Measurements from ENCODE around the gene TUBA4B.
"Not testable (repeated sequence)": the region's sequence is repeated elsewhere in the genome, so short reads cannot be mapped to it uniquely, and the experiment has no call there.

The TUBA4B gene

GRCh38 chr2:219294356-219295351 is 41.6 kb downstream of the TUBA4B start:
- peak; percentile 88 for DNase-seq

DNA sequence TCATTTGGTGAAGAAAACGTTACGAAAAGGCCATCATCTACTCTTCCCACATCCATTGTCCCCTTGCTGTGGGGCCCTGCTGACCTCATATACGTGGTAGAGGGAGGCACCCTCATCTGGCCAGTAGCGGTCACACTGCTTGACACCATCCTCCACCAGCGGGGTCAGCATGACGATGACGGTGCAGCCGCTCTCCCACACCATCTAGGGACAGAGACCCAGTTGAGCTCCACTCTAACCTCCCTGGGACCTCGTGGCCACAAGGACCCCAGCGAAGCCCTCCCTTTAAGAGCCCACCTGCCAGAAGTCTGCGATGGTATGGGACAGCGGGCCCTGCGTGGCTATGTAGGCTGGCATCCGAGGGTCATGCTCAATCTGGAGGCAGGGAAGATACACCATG is 43.1 kb downstream of the TUBA4B start:
- no peak for DNase-seq

DNA sequence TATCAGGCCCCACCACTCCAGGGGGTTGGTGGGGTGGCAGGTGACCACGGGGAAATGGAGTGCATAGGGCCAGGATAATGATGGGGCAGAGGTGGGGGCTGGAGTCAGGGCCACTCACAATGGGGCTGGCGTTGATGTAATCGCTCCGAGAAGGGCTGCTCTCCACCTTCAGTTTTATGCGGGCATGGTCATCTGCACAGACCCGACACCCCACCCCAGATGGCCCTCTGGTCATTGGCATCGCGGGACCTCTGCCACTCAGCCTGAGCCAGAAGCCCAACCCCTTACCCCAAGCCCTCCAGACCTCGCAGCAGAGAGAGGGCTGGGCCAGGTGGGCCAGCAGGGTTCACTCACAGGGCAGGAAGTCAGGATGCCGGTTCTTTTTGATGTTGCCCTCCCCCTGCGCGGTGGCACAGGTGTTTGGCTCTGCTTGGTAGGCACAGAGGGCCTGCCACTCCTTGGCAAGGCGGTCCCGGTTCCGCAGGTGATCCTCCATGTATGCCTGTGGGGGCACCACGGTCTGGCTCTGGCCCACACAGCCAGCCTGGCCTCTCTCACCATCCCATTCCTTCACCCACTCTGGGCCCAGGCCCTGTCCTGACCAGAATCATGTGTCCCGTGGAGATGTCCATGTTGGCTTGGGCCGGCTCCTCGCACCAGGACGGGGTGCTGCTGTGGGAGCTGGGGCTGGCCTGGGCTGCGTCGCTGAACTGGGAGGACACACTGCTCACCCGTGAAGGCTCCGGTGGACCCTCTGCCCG is 43.8 kb downstream of the TUBA4B start:
- DNase-seq = no peak

DNA sequence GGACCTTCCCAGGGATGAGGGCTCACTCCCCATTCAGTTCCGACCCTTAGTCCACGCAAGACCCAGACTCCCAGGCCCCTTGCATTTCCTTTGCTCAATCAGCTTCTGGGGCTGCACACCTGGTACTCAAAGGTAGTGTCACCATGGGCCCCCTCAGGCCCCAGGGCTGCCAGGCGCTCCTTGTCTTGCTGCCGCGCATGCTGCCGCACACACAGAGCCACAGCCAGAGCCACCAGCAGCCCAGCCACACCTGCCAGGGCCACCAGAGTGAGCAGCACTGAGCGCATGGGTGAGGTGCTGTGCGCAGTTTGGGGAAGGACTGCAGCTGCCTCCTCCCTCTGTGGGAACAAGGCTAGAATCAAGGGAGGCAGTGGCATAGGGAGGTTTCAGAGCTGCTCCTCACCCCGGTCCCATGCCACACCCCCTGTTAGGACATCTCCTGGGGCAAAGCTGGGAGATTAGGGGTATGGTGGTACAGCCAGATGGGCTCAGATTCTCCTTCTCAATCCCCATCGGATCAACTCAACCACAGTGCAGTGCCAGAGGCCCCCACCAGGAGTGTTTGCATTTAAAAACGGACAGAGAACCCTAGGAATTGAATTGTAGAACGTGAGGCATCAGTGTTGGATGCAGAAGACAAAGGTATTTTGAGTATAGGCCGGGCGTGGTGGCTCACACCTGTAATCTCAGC is 44.9 kb downstream of the TUBA4B start:
- DNase-seq = no peak

DNA sequence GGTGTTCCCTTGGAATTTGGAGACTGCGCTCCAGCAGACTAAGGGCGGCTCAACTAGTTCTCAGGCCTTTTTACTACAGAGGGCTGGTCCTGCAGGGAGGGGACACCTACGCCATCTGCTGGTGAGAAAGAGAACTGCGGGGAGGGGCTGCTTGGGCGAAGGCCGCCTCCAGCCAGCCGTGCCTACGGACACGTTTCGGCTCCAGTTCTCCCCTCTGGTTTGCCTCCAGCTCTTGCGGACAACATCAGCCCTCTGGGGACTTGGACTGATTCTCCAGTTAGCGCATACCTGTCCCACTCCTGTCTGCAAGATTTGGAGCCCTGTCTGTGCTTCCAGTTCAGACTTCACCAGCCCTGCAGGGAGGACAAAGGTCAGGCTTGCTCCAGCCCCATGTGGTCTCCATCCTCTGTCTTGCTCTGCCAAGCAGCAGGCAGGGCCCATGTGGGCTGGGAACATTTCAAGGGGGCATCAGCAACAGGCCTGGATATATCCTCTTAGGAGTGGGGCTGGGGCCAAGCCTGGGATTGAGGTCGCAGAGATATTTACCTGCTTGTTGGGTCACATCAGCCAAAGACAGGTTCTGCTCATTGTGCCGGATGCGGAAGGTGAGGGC is 45.8 kb downstream of the TUBA4B start:
- peak; percentile 89 for DNase-seq

DNA sequence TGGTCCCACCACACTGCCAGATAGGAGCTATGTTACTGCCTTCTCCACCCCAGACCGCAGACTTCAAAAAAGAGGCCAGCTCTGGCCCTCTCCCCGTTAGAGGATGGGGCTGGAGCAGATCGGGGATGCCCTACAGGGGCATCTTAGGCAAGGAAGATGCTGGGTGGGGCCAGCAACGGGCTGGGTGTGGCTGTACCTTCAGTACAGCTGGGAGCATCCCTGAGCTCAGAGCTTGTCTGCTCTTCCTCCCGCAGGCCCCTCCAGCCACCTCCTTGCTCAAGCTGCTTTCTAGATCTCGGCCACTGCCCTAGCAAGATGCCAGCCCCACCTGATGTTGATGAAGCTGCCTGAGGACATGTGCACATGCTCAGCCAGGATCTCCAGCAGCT is 46.3 kb downstream of the TUBA4B start:
- DNase-seq = no peak

GRCh38 chr2:219300022-219300421 is 47.0 kb downstream of the TUBA4B start:
- no peak for DNase-seq

DNA sequence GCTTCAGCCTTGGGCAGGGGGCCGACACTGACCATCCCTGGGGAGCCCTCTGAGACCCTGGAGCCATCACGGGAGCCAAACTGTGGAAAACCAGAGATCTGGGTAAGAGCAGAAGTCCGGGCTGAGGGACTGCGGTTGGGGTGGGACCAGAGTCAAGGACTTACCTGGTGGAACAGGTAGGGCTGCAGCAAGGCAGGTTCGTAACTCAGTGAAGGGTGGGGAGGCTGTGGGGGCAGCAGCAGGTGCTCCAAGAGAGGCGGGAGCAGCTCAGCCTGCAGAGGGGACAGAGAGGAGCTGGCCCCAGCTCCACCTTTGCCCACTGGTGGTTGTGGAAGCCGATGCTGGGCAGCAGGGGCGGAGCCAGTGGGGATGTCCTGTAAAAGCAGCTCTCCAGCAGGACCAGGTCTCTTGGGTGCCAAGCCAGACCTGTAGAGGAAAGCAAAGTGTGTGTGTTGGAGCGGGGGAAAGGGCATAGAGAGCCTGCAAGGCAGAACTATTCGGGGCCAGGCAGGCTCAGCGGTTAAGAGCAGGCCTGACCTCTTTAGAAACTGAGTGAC is 49.4 kb downstream of the TUBA4B start:
- no peak for DNase-seq

DNA sequence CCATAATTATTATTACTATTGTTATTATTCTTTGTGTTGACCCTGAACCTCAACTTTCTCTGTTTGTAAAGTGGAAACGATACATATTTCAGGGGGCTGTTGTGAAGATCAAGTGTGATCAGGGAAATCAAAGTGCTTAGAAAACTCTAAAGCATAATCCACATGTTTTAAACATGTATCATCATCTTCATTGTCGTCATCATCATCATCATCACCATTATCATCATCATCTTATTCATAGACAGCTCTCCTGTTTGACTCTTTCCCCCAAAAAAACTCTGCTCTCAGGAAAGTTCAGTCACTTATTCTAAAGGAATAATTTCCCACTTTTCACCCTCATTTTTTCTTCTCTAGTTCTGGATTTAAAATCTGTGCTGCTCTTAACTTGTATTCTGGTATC is 51.2 kb downstream of the TUBA4B start:
- no peak for DNase-seq

- DNase-seq = no peak
Observed at GRCh38 chr2:219306047-219306446, 53.0 kb downstream of the TUBA4B start.

- peak; percentile 71 for DNase-seq
Observed at GRCh38 chr2:219308142-219309101, 55.4 kb downstream of the TUBA4B start.

GRCh38 chr2:219309278-219309677 is 56.2 kb downstream of the TUBA4B start, which contains the start of gene PTPRN:
Gene PTPRN, minus strand, starts transcription at chr2:219309401. Its CDS starts 69 bp downstream, at chr2:219309332.
- DNase-seq = no peak

- DNase-seq = not testable (repeated sequence)
Observed at GRCh38 chr2:219312683-219313263, 59.7 kb downstream of the TUBA4B start.

GRCh38 chr2:219314804-219315468 is 61.9 kb downstream of the TUBA4B start:
- DNase-seq = no peak
